ENCODE measurements around the gene ZNF805. TPM values are rescaled to one million over a fixed set of nuclear protein-coding genes. Genes with fewer than 3 reads are reported as not detected.
A peak's percentile ranks its signal among the peaks of the same experiment; 100 is the strongest.

Gene ZNF805
- total and polyA plus RNA-seq, 9 donors: 1.7 to 27.8 (median 17.1) TPM

DNA sequence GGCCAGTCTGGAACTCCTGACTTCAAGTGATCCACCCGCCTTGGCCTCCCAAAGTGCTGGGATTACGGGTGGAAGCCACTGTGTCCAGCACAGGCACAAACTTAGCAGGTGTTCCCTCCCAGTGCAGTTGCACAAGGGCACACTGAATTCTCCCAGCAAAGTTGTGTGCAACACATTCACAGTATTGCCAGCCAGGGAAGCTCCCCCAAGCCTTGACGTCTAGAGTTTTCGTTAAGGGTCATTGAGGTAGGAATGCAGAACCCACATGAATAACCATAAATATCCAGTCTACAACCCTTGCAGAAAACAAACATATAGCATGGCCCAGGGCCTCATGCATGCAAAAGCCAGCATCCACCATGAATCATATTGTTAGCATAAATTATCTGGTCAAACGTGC lies 12.9 kb upstream of the ZNF805 start:
- intact Hi-C loops (cut with DNase I): loop anchor here in 1 of 4 donors (2.0 kb wide), 1 partner anchor 27 kb away; no protein-coding TSS in a partner anchor
- TF ChIP-seq, protein P1, sequence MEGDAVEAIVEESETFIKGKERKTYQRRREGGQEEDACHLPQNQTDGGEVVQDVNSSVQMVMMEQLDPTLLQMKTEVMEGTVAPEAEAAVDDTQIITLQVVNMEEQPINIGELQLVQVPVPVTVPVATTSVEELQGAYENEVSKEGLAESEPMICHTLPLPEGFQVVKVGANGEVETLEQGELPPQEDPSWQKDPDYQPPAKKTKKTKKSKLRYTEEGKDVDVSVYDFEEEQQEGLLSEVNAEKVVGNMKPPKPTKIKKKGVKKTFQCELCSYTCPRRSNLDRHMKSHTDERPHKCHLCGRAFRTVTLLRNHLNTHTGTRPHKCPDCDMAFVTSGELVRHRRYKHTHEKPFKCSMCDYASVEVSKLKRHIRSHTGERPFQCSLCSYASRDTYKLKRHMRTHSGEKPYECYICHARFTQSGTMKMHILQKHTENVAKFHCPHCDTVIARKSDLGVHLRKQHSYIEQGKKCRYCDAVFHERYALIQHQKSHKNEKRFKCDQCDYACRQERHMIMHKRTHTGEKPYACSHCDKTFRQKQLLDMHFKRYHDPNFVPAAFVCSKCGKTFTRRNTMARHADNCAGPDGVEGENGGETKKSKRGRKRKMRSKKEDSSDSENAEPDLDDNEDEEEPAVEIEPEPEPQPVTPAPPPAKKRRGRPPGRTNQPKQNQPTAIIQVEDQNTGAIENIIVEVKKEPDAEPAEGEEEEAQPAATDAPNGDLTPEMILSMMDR (IDR thresholded peaks at IDR 0.05): no peak
- TF ChIP-seq EP300 (IDR thresholded peaks at IDR 0.05) (no peak), POLR2A (IDR thresholded peaks at IDR 0.05) (no peak)
- H3K27me3 ChIP-seq: no peaks in the 10 kb centered on the region
- no peak overlapping the region for H3K4me3 ChIP-seq
- no peak overlapping the region for H3K27ac ChIP-seq
- H3K9me3 ChIP-seq: no peaks in the 10 kb centered on the region
- no peak for DNase-seq
- no peaks in the 10 kb centered on the region for H3K4me1 ChIP-seq (ENCODE audit: insufficient read depth)
- H3K36me3 ChIP-seq: no peaks in the 10 kb centered on the region
- WGBS, 3 donors: 56 to 75% (median 67%) methylated on average over 5 of the region's 5 CpGs

DNA sequence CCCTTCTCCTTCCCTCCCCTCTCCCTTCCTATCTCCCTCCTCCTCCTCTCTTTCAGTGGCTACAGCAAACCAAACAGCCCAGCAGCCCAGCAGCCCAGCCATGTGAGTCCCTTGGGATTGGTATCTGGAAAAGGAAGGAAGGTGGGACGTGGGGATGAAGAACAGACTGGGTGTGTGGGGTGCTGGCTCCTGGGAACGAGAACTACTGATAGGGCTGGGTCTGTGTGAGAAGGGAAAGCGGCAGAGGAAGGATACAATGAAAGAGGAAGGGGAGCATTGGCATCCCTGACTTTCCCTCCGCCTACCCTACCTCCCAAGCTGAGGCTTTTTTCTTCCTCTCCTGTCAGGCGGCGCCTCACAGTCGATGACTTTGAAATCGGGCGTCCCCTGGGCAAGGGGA lies 8.7 kb upstream of the ZNF805 start:
- WGBS, 3 donors: 63 to 71% (median 70%) methylated on average over 9 of the region's 9 CpGs
- TF ChIP-seq, protein P1 (IDR thresholded peaks at IDR 0.05): no peak
- no peak for TF ChIP-seq EP300 (IDR thresholded peaks at IDR 0.05)
- TF ChIP-seq POLR2A (IDR thresholded peaks at IDR 0.05): no peak

DNA sequence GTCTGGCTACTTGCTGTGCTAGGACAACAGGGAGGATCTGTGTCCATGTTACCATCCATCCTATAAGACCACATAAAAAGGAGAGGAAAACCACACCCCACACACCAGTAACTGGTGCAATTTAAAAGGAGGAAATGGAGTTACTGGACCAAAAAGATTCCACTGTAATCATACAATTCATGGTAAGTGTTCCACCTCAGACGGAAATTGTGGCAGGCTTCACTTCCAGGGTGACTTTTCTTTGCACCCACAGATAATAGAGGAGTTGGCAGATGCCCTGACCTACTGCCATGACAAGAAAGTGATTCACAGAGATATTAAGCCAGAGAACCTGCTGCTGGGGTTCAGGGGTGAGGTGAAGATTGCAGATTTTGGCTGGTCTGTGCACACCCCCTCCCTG lies 7.2 kb upstream of the ZNF805 start:
- Histone ChIP-seq H3K27me3 (no peaks in the 10 kb centered on the region), H3K4me1 (ENCODE audit: insufficient read depth) (no peaks in the 10 kb centered on the region), H3K4me3 (no peak overlapping the region), H3K9me3 (no peaks in the 10 kb centered on the region), H3K27ac (no peak overlapping the region), H3K36me3 (no peaks in the 10 kb centered on the region)
- intact Hi-C loops (cut with DNase I): no loop called here
- no peak for DNase-seq
- 83 to 100% (median 100%) methylated on average over 1 of the region's 1 CpG for WGBS, 3 donors
- TF ChIP-seq EP300 (IDR thresholded peaks at IDR 0.05): no peak
- TF ChIP-seq, protein P1 (IDR thresholded peaks at IDR 0.05): no peak
- TF ChIP-seq POLR2A (IDR thresholded peaks at IDR 0.05): no peak

More for the DNA sequence above, 8.7 kb upstream of the ZNF805 start:
- no peaks in the 10 kb centered on the region for H3K4me1 ChIP-seq (ENCODE audit: insufficient read depth)
- H3K4me3 ChIP-seq: no peak overlapping the region
- no peaks in the 10 kb centered on the region for H3K36me3 ChIP-seq
- no peaks in the 10 kb centered on the region for H3K27me3 ChIP-seq
- no peak for DNase-seq
- H3K27ac ChIP-seq: no peak overlapping the region
- no peaks in the 10 kb centered on the region for H3K9me3 ChIP-seq
- intact Hi-C loops (cut with DNase I): no loop called here

DNA sequence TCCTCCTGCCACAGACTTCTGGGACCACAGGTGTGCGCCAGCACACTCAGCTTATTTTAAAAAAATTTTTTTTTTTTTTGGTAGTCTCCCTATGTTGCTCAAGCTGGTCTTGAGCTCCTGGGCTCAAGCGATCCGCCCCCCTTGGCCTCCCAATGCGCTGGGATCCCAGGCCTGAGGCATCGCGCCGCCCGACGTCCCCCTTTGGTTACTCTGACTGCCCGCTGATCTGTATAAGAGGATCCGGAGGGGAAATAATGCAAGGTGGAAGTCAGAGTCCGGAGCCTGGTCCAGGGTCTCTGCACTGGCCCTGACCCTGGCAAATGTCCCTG lies 486 bp upstream of the ZNF805 start:
- H3K9me3 ChIP-seq: no peaks in the 10 kb centered on the region
- TF ChIP-seq, protein P1 (IDR thresholded peaks at IDR 0.05): no peak
- TF ChIP-seq POLR2A (IDR thresholded peaks at IDR 0.05) (no peak), EP300 (IDR thresholded peaks at IDR 0.05) (no peak)
- H3K36me3 ChIP-seq: no peaks in the 10 kb centered on the region
- 10 to 20% (median 15%) methylated on average over 12 of the region's 12 CpGs for WGBS, 3 donors
- H3K27ac ChIP-seq: peak overlapping the region; percentile 13 to 76
- H3K4me1 ChIP-seq (ENCODE audit: insufficient read depth): no peaks in the 10 kb centered on the region
- intact Hi-C loops (cut with DNase I): loop anchor here in 1 of 4 donors (5.0 kb wide), 1 partner anchor 42 kb away; the partner anchor contains the start of gene ZNF460
- H3K27me3 ChIP-seq: no peaks in the 10 kb centered on the region
- no peak for DNase-seq
- H3K4me3 ChIP-seq: peak overlapping the region; percentile 98

Data from ovary (tissue), 9 donors.